Measurements from ENCODE around the gene LRRC49. TPM values are rescaled to one million over a fixed set of nuclear protein-coding genes. Genes with fewer than 3 reads are reported as not detected.

Gene LRRC49
- total RNA-seq, 1 donor from 2014 or later, result not detected

- H3K9me3 Mint-ChIP-seq, result no peaks in the 10 kb centered on the region
- intact Hi-C loops (cut with micrococcal nuclease), result no loop called here
- no peak overlapping the region for H3K4me3 Mint-ChIP-seq
- no peak for DNase-seq (ENCODE audit: low spot score)
- H3K36me3 Mint-ChIP-seq (ENCODE audit: low read depth), result no peaks in the 10 kb centered on the region
- no peaks in the 10 kb centered on the region for H3K4me1 Mint-ChIP-seq (ENCODE audit: low read depth)
- no peak overlapping the region for H3K27ac Mint-ChIP-seq
- H3K27me3 Mint-ChIP-seq (ENCODE audit: insufficient read depth), result peaks cover 5% of the 10 kb centered on the region
Measured at GRCh38 chr15:71057581-71057980, 165.0 kb downstream of the LRRC49 start.

- no peak overlapping the region for H3K27ac Mint-ChIP-seq
- H3K36me3 Mint-ChIP-seq (ENCODE audit: low read depth), result no peaks in the 10 kb centered on the region
- H3K4me3 Mint-ChIP-seq, result no peak overlapping the region
- H3K4me1 Mint-ChIP-seq (ENCODE audit: low read depth), result no peaks in the 10 kb centered on the region
- no peaks in the 10 kb centered on the region for H3K9me3 Mint-ChIP-seq
- no peak for DNase-seq (ENCODE audit: low spot score)
- H3K27me3 Mint-ChIP-seq (ENCODE audit: insufficient read depth), result peaks cover 5% of the 10 kb centered on the region
- intact Hi-C loops (cut with micrococcal nuclease), result no loop called here
Measured at GRCh38 chr15:71060983-71061382, 168.4 kb downstream of the LRRC49 start.

GRCh38 chr15:71066983-71067382, 174.4 kb downstream of the LRRC49 start:
- intact Hi-C loops (cut with micrococcal nuclease), result no loop called here
- no peaks in the 10 kb centered on the region for H3K27me3 Mint-ChIP-seq (ENCODE audit: insufficient read depth)
- no peaks in the 10 kb centered on the region for H3K9me3 Mint-ChIP-seq

DNA sequence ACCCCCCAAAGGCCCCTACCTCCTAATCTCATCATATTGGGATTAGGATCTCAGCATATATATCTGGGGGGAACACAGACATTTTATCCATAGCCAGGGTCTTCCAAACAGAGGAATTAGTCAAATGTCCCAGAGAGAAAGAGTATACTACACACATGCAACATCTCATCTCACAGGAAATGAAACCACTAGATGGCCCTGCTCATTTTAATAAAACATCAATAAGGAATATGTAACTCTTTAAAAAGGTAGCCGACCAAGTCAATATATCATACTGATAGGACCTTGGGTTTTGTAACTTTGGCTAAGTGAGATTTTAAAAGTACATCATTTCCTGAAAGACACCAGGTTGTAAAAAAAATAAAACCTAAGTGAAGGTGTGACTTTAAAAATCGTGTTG, 177.1 kb downstream of the LRRC49 start:
- intact Hi-C loops (cut with micrococcal nuclease), result no loop called here
- Mint-ChIP-seq H3K27me3 (ENCODE audit: insufficient read depth) (no peaks in the 10 kb centered on the region), H3K4me1 (ENCODE audit: low read depth) (no peaks in the 10 kb centered on the region), H3K4me3 (no peak overlapping the region), H3K9me3 (no peaks in the 10 kb centered on the region), H3K36me3 (ENCODE audit: low read depth) (no peaks in the 10 kb centered on the region), H3K27ac (no peak overlapping the region)
- DNase-seq (ENCODE audit: low spot score), result no peak

More at GRCh38 chr15:71066983-71067382, 174.4 kb downstream of the LRRC49 start:
- Mint-ChIP-seq H3K27ac (no peak overlapping the region), H3K36me3 (ENCODE audit: low read depth) (no peaks in the 10 kb centered on the region), H3K4me3 (no peak overlapping the region), H3K4me1 (ENCODE audit: low read depth) (no peaks in the 10 kb centered on the region)
- no peak for DNase-seq (ENCODE audit: low spot score)

DNA sequence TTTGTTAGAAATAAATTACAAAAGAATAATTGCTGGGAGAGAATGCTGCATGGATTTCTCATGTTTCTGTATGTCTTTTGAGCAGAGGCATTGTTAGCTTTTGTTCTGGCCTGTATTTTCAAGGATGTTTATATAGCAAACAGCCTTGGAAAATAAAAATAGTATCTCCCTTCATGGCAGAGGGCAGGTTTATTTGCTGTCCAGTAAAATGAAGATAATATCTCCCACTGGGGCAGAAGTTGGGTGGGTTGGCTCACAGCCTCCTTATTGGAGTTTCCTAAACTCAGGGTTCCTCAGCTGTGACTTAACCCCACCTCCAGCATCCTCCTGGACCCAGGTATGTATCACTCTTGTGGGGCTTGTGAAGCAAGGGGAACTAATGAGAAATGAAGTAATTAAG, 178.9 kb downstream of the LRRC49 start:
- Mint-ChIP-seq H3K9me3 (no peaks in the 10 kb centered on the region), H3K4me3 (no peak overlapping the region), H3K4me1 (ENCODE audit: low read depth) (no peaks in the 10 kb centered on the region), H3K36me3 (ENCODE audit: low read depth) (no peaks in the 10 kb centered on the region), H3K27me3 (ENCODE audit: insufficient read depth) (no peaks in the 10 kb centered on the region), H3K27ac (no peak overlapping the region)
- intact Hi-C loops (cut with micrococcal nuclease), result no loop called here
- no peak for DNase-seq (ENCODE audit: low spot score)

DNA sequence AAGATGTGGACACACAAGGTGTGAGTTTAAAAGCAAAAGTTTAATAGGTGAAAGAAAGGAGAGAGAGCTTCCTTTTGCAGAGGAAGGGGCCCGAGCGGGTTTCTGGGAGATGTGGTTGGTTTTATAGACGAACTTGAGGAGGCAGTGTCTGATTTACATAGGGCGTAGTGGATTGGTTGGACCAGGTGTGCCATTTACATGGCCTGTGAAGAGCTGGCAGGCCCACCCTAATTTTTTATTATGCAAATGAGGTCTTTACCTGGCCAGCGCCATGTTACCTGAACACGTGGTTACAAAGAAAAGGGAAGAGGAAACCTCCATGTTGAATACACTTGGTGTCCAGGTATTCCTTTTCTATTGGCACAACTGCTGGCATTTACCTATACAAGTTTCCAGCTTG, 179.8 kb downstream of the LRRC49 start:
- no peak for DNase-seq (ENCODE audit: low spot score)
- no peaks in the 10 kb centered on the region for H3K4me1 Mint-ChIP-seq (ENCODE audit: low read depth)
- H3K4me3 Mint-ChIP-seq, result no peak overlapping the region
- intact Hi-C loops (cut with micrococcal nuclease), result no loop called here
- no peak overlapping the region for H3K27ac Mint-ChIP-seq
- H3K27me3 Mint-ChIP-seq (ENCODE audit: insufficient read depth), result no peaks in the 10 kb centered on the region
- no peaks in the 10 kb centered on the region for H3K36me3 Mint-ChIP-seq (ENCODE audit: low read depth)
- H3K9me3 Mint-ChIP-seq, result no peaks in the 10 kb centered on the region

GRCh38 chr15:71078506-71079207, 186.0 kb downstream of the LRRC49 start:
- intact Hi-C loops (cut with micrococcal nuclease), result no loop called here
- no peak for DNase-seq (ENCODE audit: low spot score)
- Mint-ChIP-seq H3K4me1 (ENCODE audit: low read depth) (no peaks in the 10 kb centered on the region), H3K36me3 (ENCODE audit: low read depth) (no peaks in the 10 kb centered on the region), H3K4me3 (no peak overlapping the region), H3K27ac (no peak overlapping the region), H3K9me3 (no peaks in the 10 kb centered on the region), H3K27me3 (ENCODE audit: insufficient read depth) (no peaks in the 10 kb centered on the region)

DNA sequence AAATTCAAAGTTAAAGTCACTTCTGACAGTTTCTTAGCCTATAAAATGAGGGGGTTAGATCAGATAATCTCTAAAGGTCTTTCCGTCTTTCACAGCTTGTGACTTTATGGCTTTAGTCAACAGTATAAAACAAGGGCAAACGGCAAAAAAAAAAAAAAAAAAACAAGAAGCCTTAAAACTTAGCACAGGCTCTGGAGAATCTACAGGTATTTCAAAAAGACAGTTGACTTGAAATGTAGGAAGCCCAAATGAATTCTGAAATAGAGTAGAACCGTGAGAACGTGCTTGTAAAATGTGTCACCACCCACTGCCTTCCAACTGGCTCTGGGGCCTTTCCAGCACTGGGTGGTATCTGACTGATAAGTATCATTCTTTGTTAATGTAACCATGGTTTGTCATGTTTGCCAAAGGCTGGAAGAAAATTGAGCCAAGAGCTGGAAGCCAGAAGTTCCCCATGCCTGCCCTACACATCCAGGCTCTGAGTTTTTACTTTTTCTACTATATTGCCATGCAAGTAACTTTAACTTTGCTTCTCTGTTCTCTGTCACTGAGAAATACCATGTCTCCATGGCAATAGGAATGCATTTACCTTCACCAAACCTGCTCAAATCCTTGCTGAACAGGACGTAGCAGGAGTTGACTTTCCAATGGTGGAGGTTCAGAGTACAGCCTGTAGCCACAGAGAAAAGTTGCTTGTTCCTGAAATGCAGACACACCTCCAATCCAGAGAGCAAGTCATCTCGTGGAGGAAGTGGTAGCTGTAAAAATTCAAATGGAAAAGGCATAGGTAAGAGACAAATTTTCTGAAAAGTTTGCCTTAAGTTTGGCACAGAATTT, 186.8 kb downstream of the LRRC49 start:
- H3K4me1 Mint-ChIP-seq (ENCODE audit: low read depth), result no peaks in the 10 kb centered on the region
- no peaks in the 10 kb centered on the region for H3K36me3 Mint-ChIP-seq (ENCODE audit: low read depth)

GRCh38 chr15:71080166-71080565, 187.5 kb downstream of the LRRC49 start:
- no peak overlapping the region for H3K27ac Mint-ChIP-seq
- intact Hi-C loops (cut with micrococcal nuclease), result no loop called here

More for the DNA sequence above, 186.8 kb downstream of the LRRC49 start:
- Mint-ChIP-seq H3K27ac (no peak overlapping the region), H3K9me3 (no peaks in the 10 kb centered on the region), H3K27me3 (ENCODE audit: insufficient read depth) (peaks cover 2% of the 10 kb centered on the region), H3K4me3 (no peak overlapping the region)
- no peak for DNase-seq (ENCODE audit: low spot score)
- intact Hi-C loops (cut with micrococcal nuclease), result no loop called here

GRCh38 chr15:71080705-71081104, 188.1 kb downstream of the LRRC49 start:
- DNase-seq (ENCODE audit: low spot score), result no peak
- Mint-ChIP-seq H3K27ac (no peak overlapping the region), H3K9me3 (no peaks in the 10 kb centered on the region), H3K36me3 (ENCODE audit: low read depth) (no peaks in the 10 kb centered on the region), H3K27me3 (ENCODE audit: insufficient read depth) (peaks cover 2% of the 10 kb centered on the region), H3K4me3 (no peak overlapping the region), H3K4me1 (ENCODE audit: low read depth) (no peaks in the 10 kb centered on the region)
- intact Hi-C loops (cut with micrococcal nuclease), result no loop called here

More at GRCh38 chr15:71080166-71080565, 187.5 kb downstream of the LRRC49 start:
- no peaks in the 10 kb centered on the region for H3K36me3 Mint-ChIP-seq (ENCODE audit: low read depth)
- peaks cover 2% of the 10 kb centered on the region for H3K27me3 Mint-ChIP-seq (ENCODE audit: insufficient read depth)
- H3K9me3 Mint-ChIP-seq, result no peaks in the 10 kb centered on the region
- DNase-seq (ENCODE audit: low spot score), result no peak
- H3K4me3 Mint-ChIP-seq, result no peak overlapping the region
- no peaks in the 10 kb centered on the region for H3K4me1 Mint-ChIP-seq (ENCODE audit: low read depth)

GRCh38 chr15:71082803-71083202, 190.2 kb downstream of the LRRC49 start:
- intact Hi-C loops (cut with micrococcal nuclease), result no loop called here
- H3K36me3 Mint-ChIP-seq (ENCODE audit: low read depth), result no peaks in the 10 kb centered on the region
- H3K27ac Mint-ChIP-seq, result no peak overlapping the region
- no peak for DNase-seq (ENCODE audit: low spot score)
- peaks cover 2% of the 10 kb centered on the region for H3K27me3 Mint-ChIP-seq (ENCODE audit: insufficient read depth)
- H3K4me1 Mint-ChIP-seq (ENCODE audit: low read depth), result no peaks in the 10 kb centered on the region
- H3K4me3 Mint-ChIP-seq, result no peak overlapping the region
- no peaks in the 10 kb centered on the region for H3K9me3 Mint-ChIP-seq

- intact Hi-C loops (cut with micrococcal nuclease), result no loop called here
- H3K4me3 Mint-ChIP-seq, result no peak overlapping the region
Measured at GRCh38 chr15:71083349-71083748, 190.7 kb downstream of the LRRC49 start.

GRCh38 chr15:71084264-71084663, 191.6 kb downstream of the LRRC49 start:
- Mint-ChIP-seq H3K27me3 (ENCODE audit: insufficient read depth) (peaks cover 2% of the 10 kb centered on the region), H3K4me1 (ENCODE audit: low read depth) (no peaks in the 10 kb centered on the region), H3K36me3 (ENCODE audit: low read depth) (no peaks in the 10 kb centered on the region), H3K4me3 (no peak overlapping the region), H3K9me3 (no peaks in the 10 kb centered on the region), H3K27ac (no peak overlapping the region)
- no peak for DNase-seq (ENCODE audit: low spot score)
- intact Hi-C loops (cut with micrococcal nuclease), result no loop called here

More at GRCh38 chr15:71083349-71083748, 190.7 kb downstream of the LRRC49 start:
- Mint-ChIP-seq H3K27me3 (ENCODE audit: insufficient read depth) (peaks cover 2% of the 10 kb centered on the region), H3K4me1 (ENCODE audit: low read depth) (no peaks in the 10 kb centered on the region), H3K36me3 (ENCODE audit: low read depth) (no peaks in the 10 kb centered on the region), H3K27ac (no peak overlapping the region), H3K9me3 (no peaks in the 10 kb centered on the region)
- DNase-seq (ENCODE audit: low spot score), result no peak

Data from activated T-helper 1 cell treated with anti-CD3 and anti-CD28 coated beads, Interleukin-12 subunit alpha, Interleukin-12 subunit beta, Interleukin-2, Interleukin-4 antibody, amounts not matched to agents 30 ng/mL and 10 ng/mL and 1 ng/mL, durations not matched to agents 14 hours and 24 hours and 36 hours (primary cell).